Measurements from ENCODE around the gene GID4. TPM values are rescaled to one million over a fixed set of nuclear protein-coding genes. Genes with fewer than 3 reads are reported as not detected.
A peak's percentile ranks its signal among the peaks of the same experiment; 100 is the strongest.

Gene GID4
- total RNA-seq, 2 donors from 2014 or later = 3.6 to 20.4 TPM

GRCh38 chr17:18079543-18079942 is 40.3 kb downstream of the GID4 start:
- intact Hi-C loops (cut with DNase I) = no loop called here
- 53 to 64% methylated on average over 4 of the region's 4 CpGs for WGBS, 2 donors
- Histone ChIP-seq H3K27ac (no peak overlapping the region), H3K27me3 (no peaks in the 10 kb centered on the region), H3K9me3 (no peaks in the 10 kb centered on the region), H3K4me3 (no peak overlapping the region), H3K36me3 (replicated peaks in 1 of 2; ENCODE audit: insufficient read depth in 1 of 2, low read depth in 2 of 2) (no peaks in the 10 kb centered on the region), H3K4me1 (no peaks in the 10 kb centered on the region)
- DNase-seq (no peak), ATAC-seq (no peak)
- TF ChIP-seq CTCF (IDR thresholded peaks at IDR 0.05) (no peak), POLR2A (IDR thresholded peaks at IDR 0.05) (no peak)

GRCh38 chr17:18084256-18084655 is 45.0 kb downstream of the GID4 start:
- H3K27me3 ChIP-seq = no peaks in the 10 kb centered on the region
- 72 to 81% methylated on average over 4 of the region's 4 CpGs for WGBS, 2 donors
- ATAC-seq (no peak), DNase-seq (no peak)
- H3K36me3 ChIP-seq (replicated peaks in 1 of 2; ENCODE audit: insufficient read depth in 1 of 2, low read depth in 2 of 2) = no peaks in the 10 kb centered on the region
- TF ChIP-seq POLR2A (IDR thresholded peaks at IDR 0.05) (no peak), CTCF (IDR thresholded peaks at IDR 0.05) (no peak)
- H3K9me3 ChIP-seq = no peaks in the 10 kb centered on the region
- H3K4me3 ChIP-seq = no peak overlapping the region
- H3K4me1 ChIP-seq = peaks cover 20% of the 10 kb centered on the region
- no peak overlapping the region for H3K27ac ChIP-seq
- intact Hi-C loops (cut with DNase I) = no loop called here

- Histone ChIP-seq H3K27me3 (no peaks in the 10 kb centered on the region), H3K27ac (peak within 1 kb of the TSS; percentile 25 to 77 (median 74)), H3K4me3 (peak within 1 kb of the TSS; percentile 55 to 77), H3K9me3 (no peaks in the 10 kb centered on the region), H3K4me1 (peaks cover 23% of the 10 kb centered on the region), H3K36me3 (replicated peaks in 1 of 2; ENCODE audit: insufficient read depth in 1 of 2, low read depth in 2 of 2) (peaks cover 0 to 2% of the 10 kb centered on the region in 2 donors)
- intact Hi-C loops (cut with DNase I) = no loop called here
- TF ChIP-seq CTCF (IDR thresholded peaks at IDR 0.05) (peak in 2 of 7 experiments; percentile 27 to 41), POLR2A (IDR thresholded peaks at IDR 0.05) (peak in 2 of 3 donors; percentile 73 to 87)
- DNase-seq (peak; percentile 92 to 96 (median 95)), ATAC-seq (peak; percentile 99)
- 1 to 2% methylated on average over 20 to 52 of the region's 52 CpGs for WGBS, 2 donors
Observed at GRCh38 chr17:18087610-18088491, 48.6 kb downstream of the GID4 start, which contains the start of gene DRG2. TSS of gene DRG2 (plus strand) at chr17:18087948. CDS start at chr17:18088024, 76 bp downstream.

- 95 to 100% methylated on average over 2 of the region's 2 CpGs for WGBS, 2 donors
- no peak overlapping the region for H3K27ac ChIP-seq
- peaks cover 0 to 9% of the 10 kb centered on the region in 2 donors for H3K36me3 ChIP-seq (replicated peaks in 1 of 2; ENCODE audit: insufficient read depth in 1 of 2, low read depth in 2 of 2)
- no peaks in the 10 kb centered on the region for H3K27me3 ChIP-seq
- DNase-seq (no peak), ATAC-seq (no peak)
- peaks cover 23% of the 10 kb centered on the region for H3K4me1 ChIP-seq
- H3K9me3 ChIP-seq = no peaks in the 10 kb centered on the region
- TF ChIP-seq CTCF (IDR thresholded peaks at IDR 0.05) (no peak), POLR2A (IDR thresholded peaks at IDR 0.05) (no peak)
- no peak overlapping the region for H3K4me3 ChIP-seq
- intact Hi-C loops (cut with DNase I) = no loop called here
Observed at GRCh38 chr17:18089613-18090012, 50.4 kb downstream of the GID4 start.

All from body of pancreas (tissue), 4 donors.